Endothelial cell of umbilical vein (primary cell): ENCODE measurements around the gene CABP2. TPM values are rescaled to one million over a fixed set of nuclear protein-coding genes. Genes with fewer than 3 reads are reported as not detected.

ENCODE experiments used
- BruUV-seq: library from RNA; stranded (reverse); fragments of 400-500 nt; replicated peaks from 2 replicates; lab custom pipeline; 2021; lab: Mats Ljungman, UMichigan
- CTCF ChIA-PET: fragments of 300-600, 350-600 bp; sonication (Branson Sonifier 250); formaldehyde crosslinking; loops from one replicate; lab custom pipeline; 2021; ENCODE audit warnings: antibody characterized with exemption, inconsistent platforms; lab: Charles Lee
- POLR2A ChIA-PET: fragments of 300-600, 350-600 bp; sonication (Branson Sonifier 250); formaldehyde crosslinking; loops from one replicate; lab custom pipeline; 2021; ENCODE audit warnings: antibody characterized with exemption, inconsistent platforms; lab: Charles Lee
- DNase-seq: peaks from one replicate; pipeline ENCODE4 v3.0.0-alpha.2; 2011; ENCODE audit warnings: low read depth, low spot score
- FAIRE-seq: peaks from 2 replicates; lab custom pipeline; 2011; peaks lifted over from hg19 to GRCh38; lab: Jason Lieb, UNC
- H2AFZ ChIP-seq: 2 replicates; pipeline ENCODE4 v1.6.0; 2012; ENCODE audit warnings: low read depth, low read length, control low read depth, inconsistent platforms
- H3K27ac ChIP-seq: 2 replicates; pipeline ENCODE4 v1.5.1; 2011; ENCODE audit warnings: low read depth, mild to moderate bottlenecking, control low read depth, low read length, moderate library complexity; ENCODE audit not compliant: insufficient read depth
- H3K27me3 ChIP-seq, 2 experiments: 2 replicates each; pipeline versions ENCODE4 v1.6.0 to v1.6.1; 2011; ENCODE audit warnings: low read length in 2 of 2, mixed read lengths in 1 of 2; ENCODE audit not compliant: control insufficient read depth in 2 of 2, insufficient read depth in 2 of 2
- H3K36me3 ChIP-seq, 2 experiments: 2 replicates in 1 of 2; 3 replicates in 1 of 2; pipeline ENCODE4 v1.5.1; 2011; ENCODE audit warnings: low read length in 2 of 2, mild to moderate bottlenecking in 1 of 2, moderate library complexity in 1 of 2; ENCODE audit not compliant: control insufficient read depth in 2 of 2, insufficient read depth in 2 of 2; ENCODE audit errors: extremely low read depth in 1 of 2
- H3K4me1 ChIP-seq: 3 replicates; pipeline ENCODE4 v1.5.1; 2011; ENCODE audit warnings: mild to moderate bottlenecking, low read length; ENCODE audit not compliant: control insufficient read depth, insufficient read depth; ENCODE audit errors: extremely low read depth
- H3K4me2 ChIP-seq: 2 replicates; pipeline ENCODE4 v1.6.1; 2011; ENCODE audit warnings: low read length, control low read depth, mixed read lengths; ENCODE audit not compliant: insufficient read depth
- H3K4me3 ChIP-seq, 3 experiments: fragments of 200-600 bp in 1 of 3; sonication (generic), shearing (Covaris generic) in 1 of 3; replicated peaks in 1 of 3; 2 replicates each; pipeline ENCODE4 v1.5.1; 2011 to 2016; ENCODE audit warnings: control low read depth in 3 of 3, low read length in 3 of 3, mild to moderate bottlenecking in 2 of 3, inconsistent platforms in 1 of 3, low read depth in 1 of 3, moderate library complexity in 1 of 3; ENCODE audit not compliant: insufficient read depth in 1 of 3
- H3K79me2 ChIP-seq: 2 replicates; pipeline ENCODE4 v1.6.0; 2012; ENCODE audit warnings: low read length, inconsistent platforms; ENCODE audit not compliant: control insufficient read depth, insufficient read depth
- H3K9ac ChIP-seq: replicated peaks from 2 replicates; pipeline ENCODE3; 2011; ENCODE audit warnings: low read length, control low read depth; ENCODE audit not compliant: insufficient read depth; ENCODE audit errors: extremely low read depth
- H3K9me1 ChIP-seq: replicated peaks from 3 replicates; pipeline ENCODE4 v1.6.0; 2011; ENCODE audit warnings: mild to moderate bottlenecking, low read length; ENCODE audit not compliant: control insufficient read depth, insufficient read depth; ENCODE audit errors: extremely low read depth
- H3K9me3 ChIP-seq: replicated peaks from 2 replicates; pipeline ENCODE4 v1.5.1; 2012; ENCODE audit warnings: low read length, inconsistent platforms; ENCODE audit not compliant: control insufficient read depth, insufficient read depth
- H4K20me1 ChIP-seq: replicated peaks from 2 replicates; pipeline ENCODE3; 2011; ENCODE audit warnings: mild to moderate bottlenecking, low read length; ENCODE audit not compliant: control insufficient read depth, insufficient read depth; ENCODE audit errors: extremely low read depth
- CTCF ChIP-seq, 2 donors: IDR thresholded peaks; 1 replicate in 1 of 2; 2 replicates in 1 of 2; pipeline ENCODE4 v1.5.1; 2011; ENCODE audit warnings: low read length in 2 of 2, mild to moderate bottlenecking in 2 of 2, moderate library complexity in 2 of 2, control low read depth in 1 of 2, inconsistent platforms in 1 of 2, low read depth in 1 of 2; ENCODE audit not compliant: insufficient read depth in 1 of 2; ENCODE audit errors: extremely low read depth in 1 of 2
- FOS ChIP-seq: IDR thresholded peaks from 2 replicates; pipeline ENCODE4 v1.6.1; 2011; ENCODE audit warnings: mild to moderate bottlenecking, low read length, moderate library complexity, borderline replicate concordance; ENCODE audit not compliant: insufficient read depth
- GATA2 ChIP-seq: IDR thresholded peaks from 2 replicates; pipeline ENCODE4 v1.7.0; 2011; ENCODE audit warnings: low read depth, mild to moderate bottlenecking, moderate library complexity, mixed read lengths, low read length; ENCODE audit not compliant: insufficient read length, insufficient read depth
- JUN ChIP-seq: IDR thresholded peaks from 2 replicates; pipeline ENCODE4 v1.6.1; 2011; ENCODE audit warnings: borderline replicate concordance, low read depth; ENCODE audit not compliant: insufficient read length, insufficient read depth
- MAX ChIP-seq: IDR thresholded peaks from 2 replicates; pipeline ENCODE4 v1.6.1; 2011; ENCODE audit not compliant: insufficient read depth, insufficient read length
- MYC ChIP-seq: IDR thresholded peaks from one replicate; pipeline ENCODE4 v1.6.1; 2011; ENCODE audit warnings: mild to moderate bottlenecking, low read depth, low read length
- POLR2A ChIP-seq: IDR thresholded peaks from 2 replicates; pipeline ENCODE4 v1.6.1; 2012; ENCODE audit warnings: low read depth, mild to moderate bottlenecking, control low read depth, low read length
- POLR2AphosphoS5 ChIP-seq: IDR thresholded peaks from 2 replicates; pipeline ENCODE4 v1.6.1; 2012; ENCODE audit warnings: low read depth, mild to moderate bottlenecking, control low read depth, low read length, moderate library complexity; ENCODE audit not compliant: insufficient read depth
- dilution Hi-C: fragments of 300-500 bp; cut with MboI; formaldehyde crosslinking; loops from one replicate; pipeline ENCODE4 v1.15.0; 2019; ENCODE audit warnings: low sequenced_read_pairs; ENCODE audit not compliant: extremely low pct_ligation_motif_present
- intact Hi-C: fragments of 100-400 bp; cut with micrococcal nuclease; formaldehyde crosslinking; loops from one replicate; pipeline ENCODE4 v1.10.0; 2022
- polyA plus RNA-seq, 4 experiments: library from polyadenylated mRNA; depleted of rRNA in 3 of 4; stranded (reverse) in 3 of 4; unstranded in 1 of 4; fragments of >200 nt; gene quantifications; 2 replicates each; pipeline versions ENCODE4 v1.2.1 to v1.2.3, GENCODE V29; 2011 to 2012; ENCODE audit warnings: missing spikeins in 1 of 4
- total RNA-seq: library from RNA; stranded (reverse); gene quantifications from 2 replicates; pipeline ENCODE4 v1.2.3, GENCODE V29; 2021

The CABP2 gene
- total and polyA plus RNA-seq, 2 donors (not counting 3 experiments of a cell fraction or from before 2014, with no cell fraction given) = not detected

GRCh38 chr11:67500484-67500821 lies 22.8 kb downstream of the CABP2 start:
- Histone ChIP-seq H3K9me3 (no peaks in the 10 kb centered on the region), H3K27ac (no peak overlapping the region), H2AFZ (no peak overlapping the region), H3K4me1 (peaks cover 9% of the 10 kb centered on the region), H3K36me3 (no peaks in the 10 kb centered on the region), H3K4me2 (no peak overlapping the region), H3K4me3 (no peak overlapping the region), H3K79me2 (no peaks in the 10 kb centered on the region), H3K27me3 (no peaks in the 10 kb centered on the region), H4K20me1 (no peaks in the 10 kb centered on the region), H3K9me1 (no peaks in the 10 kb centered on the region), H3K9ac (no peak overlapping the region)
- CTCF ChIA-PET = interaction anchor here (0.6 kb wide), 1 partner anchor 119 kb away, joined by 5 read pairs; no protein-coding TSS in a partner anchor
- BruUV-seq = no TSS peak
- POLR2A ChIA-PET = no interaction called here
- intact Hi-C loops (loop anchor here (10.0 kb wide), 1 partner anchor 236 kb away; the partner anchor contains the start of gene GRK2), dilution Hi-C loops (no loop called here)
- TF ChIP-seq GATA2 = no peak
- no peak for TF ChIP-seq POLR2AphosphoS5
- no peak for TF ChIP-seq POLR2A
- TF ChIP-seq MYC = no peak
- no peak for TF ChIP-seq JUN
- no peak for DNase-seq
- no peak for FAIRE-seq

GRCh38 chr11:67499808-67500483 lies 23.3 kb downstream of the CABP2 start:
- POLR2A ChIA-PET = no interaction called here
- Histone ChIP-seq H3K9ac (no peak overlapping the region), H3K4me3 (no peak overlapping the region), H2AFZ (no peak overlapping the region), H3K79me2 (no peaks in the 10 kb centered on the region), H3K4me1 (peaks cover 7% of the 10 kb centered on the region), H3K36me3 (no peaks in the 10 kb centered on the region), H3K27ac (no peak overlapping the region), H3K27me3 (no peaks in the 10 kb centered on the region), H4K20me1 (no peaks in the 10 kb centered on the region), H3K9me3 (no peaks in the 10 kb centered on the region), H3K9me1 (no peaks in the 10 kb centered on the region), H3K4me2 (no peak overlapping the region)
- FAIRE-seq (no peak), DNase-seq (no peak)
- TF ChIP-seq POLR2A = no peak
- TF ChIP-seq MYC = no peak
- TF ChIP-seq POLR2AphosphoS5 = no peak
- no peak for TF ChIP-seq MAX
- no peak for TF ChIP-seq FOS
- no peak for TF ChIP-seq CTCF (IDR thresholded peaks at IDR 0.05; ENCODE audit: extremely low read depth in 1 of 2, insufficient read depth in 1 of 2, low read depth in 1 of 2, low read length in 2 of 2)
- no peak for TF ChIP-seq JUN
- TF ChIP-seq GATA2 = no peak
- dilution Hi-C loops (no loop called here), intact Hi-C loops (loop anchor here (10.0 kb wide), 1 partner anchor 235 kb away; the partner anchor contains the start of gene GRK2)
- CTCF ChIA-PET = no interaction called here
- no TSS peak for BruUV-seq
